Measurements from ENCODE around the gene MINDY4. TPM values are rescaled to one million over a fixed set of nuclear protein-coding genes. Genes with fewer than 3 reads are reported as not detected.

MINDY4 gene
- total and polyA plus RNA-seq, 8 donors = 1.6 to 22.8 (median 6.4) TPM; not detected in 1

DNA sequence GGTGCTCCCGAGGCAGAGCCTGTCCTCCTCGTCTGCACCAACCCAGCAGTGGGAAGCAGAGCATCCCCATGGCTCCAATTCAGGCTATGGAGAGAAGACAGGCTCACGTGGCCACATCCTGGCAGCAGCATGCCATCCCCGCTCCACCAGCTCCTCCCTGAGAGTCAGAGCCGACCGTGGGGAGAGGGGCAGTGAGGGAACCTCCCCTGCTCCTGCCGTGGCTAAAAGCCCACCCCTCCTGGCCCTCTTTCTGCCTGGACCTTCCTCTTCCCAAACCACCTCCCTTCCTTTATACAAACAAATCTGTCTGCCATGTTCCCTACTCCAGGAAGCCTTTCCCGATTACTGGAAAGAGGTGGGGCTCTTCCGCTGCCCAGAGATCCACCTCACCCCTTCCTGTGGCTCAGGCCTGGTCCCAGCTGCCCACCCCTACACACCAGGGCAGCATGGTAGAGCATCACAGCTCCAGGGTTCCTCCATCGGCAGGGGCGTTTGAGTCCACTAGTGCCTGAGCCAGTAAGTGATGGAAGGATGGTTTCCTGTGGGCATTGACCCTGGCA is 129.7 kb downstream of the MINDY4 start:
- no peaks in the 10 kb centered on the region for H3K27me3 ChIP-seq
- no peak for DNase-seq
- no peaks in the 10 kb centered on the region for H3K9me3 ChIP-seq
- WGBS, 5 donors = 76 to 86% (median 80%) methylated on average over 10 to 11 of the region's 11 CpGs
- H3K36me3 ChIP-seq = no peaks in the 10 kb centered on the region
- intact Hi-C loops (cut with DNase I; ENCODE audit: low total_unique reads) = no loop called here
- H3K4me1 ChIP-seq = peaks cover 16 to 55% (median 34%) of the 10 kb centered on the region in 4 donors
- H3K27ac ChIP-seq = peak overlapping the region in 4 of 5 donors; percentile 18 to 66 (median 46)
- TF ChIP-seq POLR2AphosphoS5 (IDR thresholded peaks at IDR 0.05) = no peak
- TF ChIP-seq EP300 (IDR thresholded peaks at IDR 0.05) = no peak
- no peak for TF ChIP-seq POLR2A (IDR thresholded peaks at IDR 0.05)
- TF ChIP-seq, protein P1, sequence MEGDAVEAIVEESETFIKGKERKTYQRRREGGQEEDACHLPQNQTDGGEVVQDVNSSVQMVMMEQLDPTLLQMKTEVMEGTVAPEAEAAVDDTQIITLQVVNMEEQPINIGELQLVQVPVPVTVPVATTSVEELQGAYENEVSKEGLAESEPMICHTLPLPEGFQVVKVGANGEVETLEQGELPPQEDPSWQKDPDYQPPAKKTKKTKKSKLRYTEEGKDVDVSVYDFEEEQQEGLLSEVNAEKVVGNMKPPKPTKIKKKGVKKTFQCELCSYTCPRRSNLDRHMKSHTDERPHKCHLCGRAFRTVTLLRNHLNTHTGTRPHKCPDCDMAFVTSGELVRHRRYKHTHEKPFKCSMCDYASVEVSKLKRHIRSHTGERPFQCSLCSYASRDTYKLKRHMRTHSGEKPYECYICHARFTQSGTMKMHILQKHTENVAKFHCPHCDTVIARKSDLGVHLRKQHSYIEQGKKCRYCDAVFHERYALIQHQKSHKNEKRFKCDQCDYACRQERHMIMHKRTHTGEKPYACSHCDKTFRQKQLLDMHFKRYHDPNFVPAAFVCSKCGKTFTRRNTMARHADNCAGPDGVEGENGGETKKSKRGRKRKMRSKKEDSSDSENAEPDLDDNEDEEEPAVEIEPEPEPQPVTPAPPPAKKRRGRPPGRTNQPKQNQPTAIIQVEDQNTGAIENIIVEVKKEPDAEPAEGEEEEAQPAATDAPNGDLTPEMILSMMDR (IDR thresholded peaks at IDR 0.05) = no peak
- no peak overlapping the region for H3K4me3 ChIP-seq

GRCh38 chr7:30901856-30902255 is 130.6 kb downstream of the MINDY4 start:
- peaks cover 7 to 55% (median 30%) of the 10 kb centered on the region in 4 donors for H3K4me1 ChIP-seq
- no peaks in the 10 kb centered on the region for H3K36me3 ChIP-seq
- peak overlapping the region in 1 of 5 donors; percentile 66 for H3K27ac ChIP-seq
- H3K4me3 ChIP-seq = no peak overlapping the region
- intact Hi-C loops (cut with DNase I; ENCODE audit: low total_unique reads) = no loop called here
- no peaks in the 10 kb centered on the region for H3K27me3 ChIP-seq
- 81 to 97% (median 89%) methylated on average over 2 of the region's 2 CpGs for WGBS, 5 donors
- TF ChIP-seq, protein P1 (IDR thresholded peaks at IDR 0.05) = no peak
- TF ChIP-seq EP300 (IDR thresholded peaks at IDR 0.05) (no peak), POLR2AphosphoS5 (IDR thresholded peaks at IDR 0.05) (no peak), POLR2A (IDR thresholded peaks at IDR 0.05) (no peak)
- DNase-seq = no peak
- H3K9me3 ChIP-seq = no peaks in the 10 kb centered on the region

GRCh38 chr7:30902466-30902865 is 131.2 kb downstream of the MINDY4 start:
- H3K27ac ChIP-seq = no peak overlapping the region

GRCh38 chr7:30903146-30903545 is 131.9 kb downstream of the MINDY4 start:
- H3K4me3 ChIP-seq = no peak overlapping the region
- H3K4me1 ChIP-seq = peaks cover 7 to 52% (median 23%) of the 10 kb centered on the region in 4 donors
- intact Hi-C loops (cut with DNase I; ENCODE audit: low total_unique reads) = no loop called here
- 87 to 100% (median 93%) methylated on average over 3 to 8 of the region's 8 CpGs for WGBS, 5 donors
- H3K27me3 ChIP-seq = peaks cover 0 to 5% (median 0%) of the 10 kb centered on the region in 3 donors
- no peak for DNase-seq
- TF ChIP-seq, protein P1 (IDR thresholded peaks at IDR 0.05) = no peak
- TF ChIP-seq EP300 (IDR thresholded peaks at IDR 0.05) = no peak
- no peak for TF ChIP-seq POLR2A (IDR thresholded peaks at IDR 0.05)
- no peak for TF ChIP-seq POLR2AphosphoS5 (IDR thresholded peaks at IDR 0.05)
- H3K36me3 ChIP-seq = no peaks in the 10 kb centered on the region
- H3K27ac ChIP-seq = no peak overlapping the region
- no peaks in the 10 kb centered on the region for H3K9me3 ChIP-seq

More at GRCh38 chr7:30902466-30902865, 131.2 kb downstream of the MINDY4 start:
- intact Hi-C loops (cut with DNase I; ENCODE audit: low total_unique reads) = no loop called here
- Histone ChIP-seq H3K4me3 (no peak overlapping the region), H3K27me3 (no peaks in the 10 kb centered on the region), H3K4me1 (peaks cover 7 to 52% (median 24%) of the 10 kb centered on the region in 4 donors), H3K9me3 (no peaks in the 10 kb centered on the region), H3K36me3 (no peaks in the 10 kb centered on the region)
- no peak for DNase-seq
- TF ChIP-seq EP300 (IDR thresholded peaks at IDR 0.05) (no peak), POLR2A (IDR thresholded peaks at IDR 0.05) (no peak), POLR2AphosphoS5 (IDR thresholded peaks at IDR 0.05) (no peak)
- TF ChIP-seq, protein P1 (IDR thresholded peaks at IDR 0.05) = no peak
- WGBS, 5 donors = 90 to 98% (median 94%) methylated on average over 8 to 11 of the region's 11 CpGs
